IPS-15b (cell line): Measurements from ENCODE around the gene JAKMIP1.

Experiments
- H3K27me3 ChIP-seq: one replicate; pipeline ENCODE4 v1.6.1; 2013; ENCODE audit warnings: low read length; ENCODE audit not compliant: control insufficient read depth, insufficient read depth
- H3K36me3 ChIP-seq: one replicate; pipeline ENCODE4 v1.6.1; 2013; ENCODE audit warnings: low read length; ENCODE audit not compliant: control insufficient read depth, insufficient read depth
- H3K4me1 ChIP-seq: one replicate; pipeline ENCODE4 v1.6.1; 2013; ENCODE audit warnings: mild to moderate bottlenecking, low read length; ENCODE audit not compliant: control insufficient read depth, insufficient read depth
- H3K4me3 ChIP-seq: one replicate; pipeline ENCODE4 v1.5.1; 2013; ENCODE audit warnings: low read depth, low read length
- H3K9ac ChIP-seq: one replicate; pipeline ENCODE4 v1.6.1; 2013; ENCODE audit warnings: low read depth, mild to moderate bottlenecking, low read length
- H3K9me3 ChIP-seq: one replicate; pipeline ENCODE4 v1.6.1; 2013; ENCODE audit warnings: mild to moderate bottlenecking, low read length; ENCODE audit not compliant: control insufficient read depth, insufficient read depth

Gene JAKMIP1

DNA sequence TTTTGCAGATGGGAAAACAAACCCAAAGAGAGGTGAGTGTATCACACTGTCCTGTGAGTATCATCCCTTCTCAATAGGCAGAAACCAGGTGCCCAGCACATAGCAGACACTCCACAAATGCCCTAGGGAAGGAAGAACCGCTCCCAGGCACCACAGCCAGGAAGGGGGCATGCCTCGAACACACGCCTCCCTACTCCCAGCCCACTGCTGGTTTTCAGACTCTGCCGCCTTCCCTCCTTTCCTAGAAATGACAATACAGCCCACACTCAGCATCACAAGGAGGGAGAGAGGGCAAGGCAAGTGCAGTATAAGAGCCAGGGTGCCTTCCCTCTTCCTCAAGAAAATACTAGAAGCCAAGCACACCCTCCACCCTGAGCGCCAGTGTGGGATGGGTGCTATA lies 16.2 kb downstream of the JAKMIP1 start:
- H3K9ac ChIP-seq: no peak overlapping the region

DNA sequence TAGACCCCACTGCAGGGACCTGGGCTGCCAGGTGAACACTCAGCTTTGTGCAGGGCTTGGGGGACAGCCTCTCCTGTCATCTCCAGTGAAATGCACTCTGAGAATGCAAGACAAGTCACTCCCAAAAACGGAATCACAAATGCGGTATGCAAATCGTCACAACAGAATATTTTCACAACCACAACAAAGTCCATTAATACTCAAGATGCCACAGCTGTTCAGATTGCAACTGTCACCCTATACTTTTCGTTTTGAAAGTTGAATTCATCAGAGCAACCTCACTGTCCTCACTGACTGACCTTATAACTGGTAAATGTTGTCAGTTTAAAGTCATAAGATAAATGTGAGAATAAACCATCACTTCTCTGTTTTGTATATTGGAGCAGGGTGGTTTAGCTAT lies 16.6 kb downstream of the JAKMIP1 start:
- Histone ChIP-seq H3K27me3 (no peaks in the 10 kb centered on the region), H3K36me3 (peaks cover 2% of the 10 kb centered on the region), H3K4me1 (no peaks in the 10 kb centered on the region), H3K4me3 (no peak overlapping the region), H3K9me3 (no peaks in the 10 kb centered on the region), H3K9ac (no peak overlapping the region)

More for the DNA sequence above, 16.2 kb downstream of the JAKMIP1 start:
- Histone ChIP-seq H3K27me3 (no peaks in the 10 kb centered on the region), H3K4me3 (no peak overlapping the region), H3K4me1 (no peaks in the 10 kb centered on the region), H3K9me3 (no peaks in the 10 kb centered on the region), H3K36me3 (peaks cover 2% of the 10 kb centered on the region)

DNA sequence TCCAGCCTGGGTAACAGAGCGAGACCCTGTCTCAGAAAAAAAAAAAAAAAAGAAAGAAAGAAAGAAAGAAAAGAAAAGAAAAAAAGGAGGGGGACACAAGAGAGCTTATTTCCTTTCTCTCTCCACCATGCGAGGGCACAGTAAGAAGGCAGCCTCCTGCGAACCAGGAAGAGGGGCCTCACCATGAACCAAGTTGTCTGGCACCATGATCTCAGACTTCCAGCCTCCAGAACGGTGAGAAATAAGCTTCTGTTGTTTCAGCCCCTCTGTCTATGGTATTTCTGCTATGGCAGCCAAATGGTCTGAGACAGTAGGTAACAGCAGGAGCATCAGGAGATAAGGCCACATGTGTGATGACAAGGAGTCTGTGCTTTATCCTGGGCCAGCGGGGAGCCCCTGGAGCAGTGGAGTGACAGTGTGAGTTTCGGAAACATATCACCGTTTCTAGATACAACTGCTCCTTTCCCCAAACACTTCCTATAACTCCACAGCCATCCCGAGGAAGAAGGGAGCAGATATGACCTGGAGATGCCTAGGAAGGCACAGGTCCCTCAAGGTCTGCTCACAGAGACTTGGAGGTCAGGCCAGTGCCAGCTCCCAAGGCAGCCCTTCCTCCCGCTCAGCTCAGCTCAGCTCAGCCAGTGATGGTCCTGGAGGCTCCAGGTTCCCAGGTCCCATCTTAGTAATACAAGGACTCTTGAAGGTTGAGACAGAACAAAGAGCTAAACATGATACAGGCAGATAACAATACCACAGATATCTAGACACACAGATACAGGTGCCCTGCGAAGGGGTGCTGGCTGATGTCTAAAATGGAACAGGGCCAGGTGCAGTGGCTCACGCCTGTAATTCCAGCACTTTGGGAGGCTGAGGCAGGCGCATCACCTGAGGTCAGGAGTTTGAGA lies 17.7 kb downstream of the JAKMIP1 start:
- Histone ChIP-seq H3K4me3 (no peak overlapping the region), H3K9me3 (no peaks in the 10 kb centered on the region), H3K27me3 (no peaks in the 10 kb centered on the region), H3K9ac (no peak overlapping the region), H3K4me1 (no peaks in the 10 kb centered on the region), H3K36me3 (peaks cover 2% of the 10 kb centered on the region)

DNA sequence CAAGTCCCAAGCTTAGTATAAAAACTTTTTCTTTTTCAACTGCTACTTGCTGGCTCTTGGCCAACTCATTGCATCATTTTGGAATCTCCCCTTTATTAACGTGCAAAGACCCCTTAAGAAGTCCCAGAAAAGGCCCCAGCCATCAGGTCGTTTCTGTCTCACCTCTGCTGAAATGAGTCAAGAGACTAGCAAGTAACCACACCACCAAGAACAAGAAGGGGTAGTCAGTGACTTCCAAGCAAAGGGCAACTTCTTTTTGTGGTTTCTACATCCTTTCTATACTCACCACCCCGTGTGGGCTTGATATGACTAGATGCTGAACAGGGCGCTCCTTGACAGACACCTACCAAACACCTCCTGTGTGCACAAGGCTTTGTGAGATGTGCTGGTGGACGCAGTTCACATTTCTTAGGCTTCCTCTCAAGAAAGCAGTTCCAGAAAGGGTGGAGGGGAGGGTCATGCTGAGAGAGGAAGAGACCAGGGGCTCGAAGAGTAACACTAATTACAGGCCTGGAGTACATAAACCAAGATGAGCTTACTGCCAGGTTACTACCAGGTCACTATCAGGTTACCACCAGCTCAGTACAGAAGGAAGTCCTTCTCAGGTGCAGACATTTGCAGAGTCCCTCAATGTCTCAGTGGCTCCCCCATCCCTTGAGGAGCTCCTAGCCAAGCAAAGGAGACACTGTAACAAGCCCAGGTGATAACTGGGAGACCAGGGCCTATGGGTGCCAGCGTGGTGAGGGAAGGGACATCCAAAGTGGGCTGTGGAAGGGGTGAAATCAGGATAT lies 19.3 kb downstream of the JAKMIP1 start:
- Histone ChIP-seq H3K4me1 (no peaks in the 10 kb centered on the region), H3K4me3 (no peak overlapping the region), H3K27me3 (no peaks in the 10 kb centered on the region), H3K9me3 (no peaks in the 10 kb centered on the region), H3K9ac (no peak overlapping the region), H3K36me3 (peaks cover 2% of the 10 kb centered on the region)

DNA sequence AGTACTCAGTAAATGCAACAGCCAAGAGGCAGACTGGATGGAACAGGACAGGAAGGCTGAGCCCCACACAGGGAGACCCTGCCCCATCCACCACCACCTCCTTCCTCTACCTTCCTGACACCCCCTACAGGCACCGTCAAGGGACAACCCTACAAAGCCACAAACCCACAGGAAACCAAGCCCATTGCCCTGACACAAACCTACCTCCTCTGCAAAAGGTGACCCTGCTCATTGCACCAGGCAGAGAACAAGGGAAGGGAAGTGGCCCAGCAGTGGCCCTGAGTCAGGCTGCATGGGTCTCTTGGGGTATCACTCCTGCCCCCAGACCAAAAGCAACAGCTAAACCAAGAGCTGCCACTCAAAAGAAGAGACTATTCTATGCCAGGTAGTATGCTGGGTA lies 21.0 kb downstream of the JAKMIP1 start:
- Histone ChIP-seq H3K4me1 (no peaks in the 10 kb centered on the region), H3K9me3 (no peaks in the 10 kb centered on the region), H3K36me3 (no peaks in the 10 kb centered on the region), H3K4me3 (no peak overlapping the region), H3K27me3 (no peaks in the 10 kb centered on the region), H3K9ac (no peak overlapping the region)

DNA sequence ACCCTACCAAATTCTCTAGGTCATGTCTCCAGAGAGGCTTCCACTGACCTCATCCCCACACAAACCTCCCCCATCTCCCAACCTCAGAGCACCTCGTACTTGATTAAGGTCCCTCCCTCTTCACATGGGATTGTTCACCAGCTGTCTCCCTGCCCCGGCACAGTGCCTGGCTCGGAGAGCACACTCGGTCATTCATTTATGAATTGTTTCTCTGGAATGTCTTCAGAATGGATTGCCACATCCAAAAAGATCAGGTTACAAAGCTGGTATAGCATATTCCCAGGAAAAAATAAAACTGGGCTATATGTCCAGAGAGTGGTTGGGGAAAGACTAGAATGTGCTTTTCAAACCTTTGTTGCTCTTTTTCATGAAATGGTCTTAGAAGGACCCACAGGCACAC lies 21.6 kb downstream of the JAKMIP1 start:
- H3K9me3 ChIP-seq: no peaks in the 10 kb centered on the region
- no peak overlapping the region for H3K4me3 ChIP-seq
- no peaks in the 10 kb centered on the region for H3K4me1 ChIP-seq
- no peaks in the 10 kb centered on the region for H3K36me3 ChIP-seq
- no peaks in the 10 kb centered on the region for H3K27me3 ChIP-seq
- no peak overlapping the region for H3K9ac ChIP-seq

DNA sequence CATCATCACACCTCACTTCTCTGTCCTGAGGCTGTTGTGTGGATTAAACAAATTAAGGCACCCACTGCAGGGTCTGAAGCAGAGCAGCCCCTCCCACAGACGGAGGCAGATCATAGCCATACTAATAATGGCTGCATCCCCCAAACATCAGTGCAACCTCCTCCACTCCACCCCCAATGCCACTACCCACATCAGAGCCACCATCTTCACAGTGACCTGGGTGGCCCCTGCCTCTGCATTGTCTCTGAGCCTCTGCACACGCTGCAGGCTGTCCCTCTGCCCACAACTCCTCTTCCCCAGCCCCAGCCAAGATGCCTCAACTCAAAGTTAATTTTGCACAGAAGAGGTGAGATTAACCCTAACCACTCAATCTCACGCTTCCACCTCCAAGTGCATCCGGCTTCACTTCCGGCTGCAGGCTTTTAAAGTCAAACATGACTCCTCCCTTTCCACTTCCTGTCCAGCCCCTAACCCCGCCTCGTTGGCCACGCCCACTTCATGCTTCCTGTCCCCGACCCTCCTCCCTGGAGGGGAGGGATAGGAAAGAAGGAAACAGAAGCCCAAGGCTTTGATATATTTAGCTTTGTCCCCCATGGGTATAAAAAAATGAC lies 22.7 kb downstream of the JAKMIP1 start:
- no peaks in the 10 kb centered on the region for H3K4me1 ChIP-seq
- H3K4me3 ChIP-seq: no peak overlapping the region
- H3K27me3 ChIP-seq: no peaks in the 10 kb centered on the region
- no peaks in the 10 kb centered on the region for H3K36me3 ChIP-seq
- H3K9me3 ChIP-seq: no peaks in the 10 kb centered on the region
- no peak overlapping the region for H3K9ac ChIP-seq

DNA sequence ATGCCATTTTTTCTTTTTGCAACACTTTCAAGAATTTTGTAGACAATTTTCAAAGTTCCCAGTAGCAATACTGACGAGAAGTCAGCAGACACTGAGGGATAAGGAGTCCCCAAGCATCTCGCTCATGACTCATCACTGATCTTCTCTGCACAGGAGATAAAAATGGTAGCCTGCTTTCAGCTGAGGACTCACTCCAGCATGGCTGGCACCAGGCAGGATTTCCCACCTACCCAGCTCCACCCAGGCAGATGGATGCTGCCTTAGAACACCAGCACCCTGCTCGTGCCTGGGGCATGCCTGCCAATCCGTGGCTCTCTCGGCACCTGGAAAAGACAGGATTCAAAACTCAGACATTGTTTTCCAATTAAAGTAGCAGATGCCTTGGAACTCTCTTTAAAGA lies 24.9 kb downstream of the JAKMIP1 start:
- no peaks in the 10 kb centered on the region for H3K36me3 ChIP-seq
- no peak overlapping the region for H3K9ac ChIP-seq
- H3K4me1 ChIP-seq: no peaks in the 10 kb centered on the region
- no peaks in the 10 kb centered on the region for H3K9me3 ChIP-seq
- H3K4me3 ChIP-seq: no peak overlapping the region
- H3K27me3 ChIP-seq: no peaks in the 10 kb centered on the region

DNA sequence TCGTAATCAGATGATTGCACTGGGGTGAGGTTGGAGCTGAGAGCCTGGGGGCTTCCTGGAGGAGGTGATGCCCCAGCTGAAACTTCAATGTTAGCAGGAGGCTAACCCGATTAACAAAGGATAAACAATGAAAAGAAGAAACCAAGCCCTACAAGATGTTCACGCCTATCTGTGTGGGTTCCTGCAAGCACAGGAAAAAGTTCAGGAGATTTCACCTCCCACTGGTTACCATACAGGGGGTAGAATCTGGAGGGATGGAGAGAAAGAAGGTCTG lies 27.5 kb downstream of the JAKMIP1 start:
- Histone ChIP-seq H3K4me1 (no peaks in the 10 kb centered on the region), H3K27me3 (no peaks in the 10 kb centered on the region), H3K4me3 (no peak overlapping the region)

DNA sequence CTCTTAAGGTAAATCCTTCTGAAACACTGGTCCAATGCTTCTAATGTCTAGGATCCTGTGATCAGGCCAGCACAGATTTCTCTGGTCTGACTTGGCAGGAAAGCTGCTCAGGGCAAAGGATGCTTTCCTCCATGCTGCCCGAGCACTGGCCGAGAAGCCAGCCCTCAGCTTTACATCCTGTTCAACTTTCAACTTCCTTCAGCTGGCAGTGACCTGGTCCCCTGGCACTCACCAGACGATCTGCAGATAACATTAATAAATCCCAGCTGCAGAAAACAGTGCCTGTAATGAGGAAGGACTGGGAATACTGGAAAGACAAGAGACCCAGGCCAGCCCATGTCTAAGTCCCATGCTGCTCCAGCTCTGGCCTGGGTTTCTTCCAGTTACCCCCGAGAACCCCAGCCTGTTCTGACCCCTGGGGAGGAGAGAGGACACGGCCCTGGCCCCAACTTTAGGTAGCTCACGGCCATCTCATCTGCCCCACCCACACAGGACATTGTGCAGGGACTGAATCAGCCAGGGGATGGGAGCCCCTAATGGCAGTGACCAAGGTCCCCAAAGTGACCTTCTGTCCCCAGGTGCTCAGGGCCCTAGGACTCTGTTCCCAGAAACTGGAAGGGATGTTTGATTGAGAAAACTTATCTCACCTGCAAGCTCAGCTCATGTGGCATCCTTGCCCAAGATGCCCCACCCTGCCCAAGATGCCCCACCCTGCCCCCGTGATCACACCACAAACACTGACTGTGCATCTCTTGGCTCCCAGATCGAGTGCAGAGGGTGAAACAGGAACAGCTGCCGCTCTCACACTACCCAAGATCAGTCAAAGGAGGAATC lies 28.0 kb downstream of the JAKMIP1 start:
- Histone ChIP-seq H3K4me3 (no peak overlapping the region), H3K4me1 (no peaks in the 10 kb centered on the region), H3K27me3 (no peaks in the 10 kb centered on the region), H3K36me3 (no peaks in the 10 kb centered on the region), H3K9me3 (no peaks in the 10 kb centered on the region), H3K9ac (no peak overlapping the region)

More for the DNA sequence above, 27.5 kb downstream of the JAKMIP1 start:
- H3K9ac ChIP-seq: no peak overlapping the region
- no peaks in the 10 kb centered on the region for H3K9me3 ChIP-seq
- no peaks in the 10 kb centered on the region for H3K36me3 ChIP-seq

DNA sequence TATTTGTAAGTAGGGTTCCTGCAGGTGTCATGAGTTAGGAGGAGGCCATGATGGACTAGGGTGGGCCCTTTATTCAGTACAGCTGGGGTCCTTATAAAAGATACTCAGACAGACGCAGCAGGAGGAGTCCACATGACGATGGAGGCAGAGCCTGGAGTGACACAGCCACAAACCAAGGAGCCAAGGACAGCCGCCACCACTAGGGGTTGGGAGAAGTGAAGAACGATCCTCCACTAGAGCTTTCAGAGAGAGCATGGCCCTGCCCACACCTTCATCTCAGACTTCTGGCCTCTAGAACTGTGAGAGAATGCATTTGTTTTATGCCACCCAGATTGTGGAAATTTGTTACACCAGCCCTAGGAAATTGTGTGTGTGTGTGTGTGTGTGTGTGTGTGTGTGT lies 31.1 kb downstream of the JAKMIP1 start:
- no peaks in the 10 kb centered on the region for H3K9me3 ChIP-seq
- no peak overlapping the region for H3K9ac ChIP-seq
- H3K4me3 ChIP-seq: no peak overlapping the region
- no peaks in the 10 kb centered on the region for H3K36me3 ChIP-seq
- H3K4me1 ChIP-seq: no peaks in the 10 kb centered on the region
- H3K27me3 ChIP-seq: no peaks in the 10 kb centered on the region
